Measurements from ENCODE around the gene EFHD2. TPM values are rescaled to one million over a fixed set of nuclear protein-coding genes. Genes with fewer than 3 reads are reported as not detected.

The EFHD2 gene
- total RNA-seq, 1 experiment from 2014 or later = 69.7 TPM

GRCh38 chr1:15385420-15385819, 24.3 kb upstream of the EFHD2 start:
- H3K4me3 ChIP-seq (replicated peaks in 1 of 2; ENCODE audit: low read depth in 1 of 2, low read length in 2 of 2) = no peak overlapping the region
- H3K27me3 ChIP-seq (ENCODE audit: insufficient read depth, low read length) = no peaks in the 10 kb centered on the region
- H3K36me3 ChIP-seq (ENCODE audit: control insufficient read depth in 1 of 2, insufficient read depth in 2 of 2, low read length in 2 of 2) = no peaks in the 10 kb centered on the region
- no peaks in the 10 kb centered on the region for H3K9me2 ChIP-seq (ENCODE audit: insufficient read depth)
- no peak overlapping the region for H2AFZ ChIP-seq (ENCODE audit: low read depth, low read length, poor library complexity, severe bottlenecking)
- H4K20me1 ChIP-seq (ENCODE audit: insufficient read depth) = no peaks in the 10 kb centered on the region
- no peak overlapping the region for H3K4me2 ChIP-seq (ENCODE audit: low read length)
- no peak overlapping the region for H3K9ac ChIP-seq (ENCODE audit: low read length)
- ChIA-PET POLR2A (no interaction called here), RAD21 (ENCODE audit: low non-redundant PET in 1 of 2, low total read pairs in 2 of 2, uncharacterized antibody in 2 of 2, unreplicated experiment in 2 of 2) (no interaction called here), CTCF (no interaction called here)
- H3K79me2 ChIP-seq (ENCODE audit: insufficient read depth, low read length) = no peaks in the 10 kb centered on the region
- BruUV-seq (replicated peaks) = no TSS peak
- H3K9me3 ChIP-seq (ENCODE audit: control insufficient read depth in 1 of 2, insufficient read depth in 1 of 2, low read depth in 1 of 2, low read length in 2 of 2) = no peaks in the 10 kb centered on the region
- intact Hi-C loops (cut with micrococcal nuclease) = no loop called here
- H3K4me1 ChIP-seq (ENCODE audit: control insufficient read depth in 1 of 2, insufficient read depth in 2 of 2, low read length in 2 of 2) = no peaks in the 10 kb centered on the region
- ATAC-seq (no peak), DNase-seq (ENCODE audit: low read depth, low spot score) (no peak)
- TF ChIP-seq FOSL1 (IDR thresholded peaks at IDR 0.05; ENCODE audit: low read depth) = no peak
- no peak for TF ChIP-seq ATF3 (IDR thresholded peaks at IDR 0.05)
- no peak overlapping the region for H3K27ac ChIP-seq (ENCODE audit: low read depth, low read length)

GRCh38 chr1:15386164-15386749, 23.4 kb upstream of the EFHD2 start:
- Histone ChIP-seq H3K27ac (ENCODE audit: low read depth, low read length) (no peak overlapping the region), H3K27me3 (ENCODE audit: insufficient read depth, low read length) (no peaks in the 10 kb centered on the region), H3K36me3 (ENCODE audit: control insufficient read depth in 1 of 2, insufficient read depth in 2 of 2, low read length in 2 of 2) (no peaks in the 10 kb centered on the region), H2AFZ (ENCODE audit: low read depth, low read length, poor library complexity, severe bottlenecking) (no peak overlapping the region), H3K4me1 (ENCODE audit: control insufficient read depth in 1 of 2, insufficient read depth in 2 of 2, low read length in 2 of 2) (no peaks in the 10 kb centered on the region), H3K9me2 (ENCODE audit: insufficient read depth) (no peaks in the 10 kb centered on the region), H4K20me1 (ENCODE audit: insufficient read depth) (no peaks in the 10 kb centered on the region), H3K9me3 (ENCODE audit: control insufficient read depth in 1 of 2, insufficient read depth in 1 of 2, low read depth in 1 of 2, low read length in 2 of 2) (no peaks in the 10 kb centered on the region), H3K79me2 (ENCODE audit: insufficient read depth, low read length) (no peaks in the 10 kb centered on the region), H3K4me3 (replicated peaks in 1 of 2; ENCODE audit: low read depth in 1 of 2, low read length in 2 of 2) (no peak overlapping the region), H3K9ac (ENCODE audit: low read length) (no peak overlapping the region), H3K4me2 (ENCODE audit: low read length) (no peak overlapping the region)
- intact Hi-C loops (cut with micrococcal nuclease) = no loop called here
- CTCF ChIA-PET = no interaction called here
- BruUV-seq (replicated peaks) = no TSS peak
- ATAC-seq = no peak
- POLR2A ChIA-PET = no interaction called here
- DNase-seq (ENCODE audit: low read depth, low spot score) = no peak
- RAD21 ChIA-PET (ENCODE audit: low non-redundant PET in 1 of 2, low total read pairs in 2 of 2, uncharacterized antibody in 2 of 2, unreplicated experiment in 2 of 2) = no interaction called here
- TF ChIP-seq MAX (IDR thresholded peaks at IDR 0.05) (no peak), JUND (IDR thresholded peaks at IDR 0.05) (no peak), ATF3 (IDR thresholded peaks at IDR 0.05) (no peak), CEBPB (IDR thresholded peaks at IDR 0.05; ENCODE audit: low read depth) (no peak), SP1 (IDR thresholded peaks at IDR 0.05; ENCODE audit: low read depth) (no peak), ZFX (IDR thresholded peaks at IDR 0.05) (no peak), EGR1 (IDR thresholded peaks at IDR 0.05; ENCODE audit: low read depth) (no peak), FOSL1 (IDR thresholded peaks at IDR 0.05; ENCODE audit: low read depth) (no peak), EZH2phosphoT487 (IDR thresholded peaks at IDR 0.05; ENCODE audit: borderline replicate concordance) (no peak), RAD21 (IDR thresholded peaks at IDR 0.05; ENCODE audit: low read depth) (no peak), REST (IDR thresholded peaks at IDR 0.05; ENCODE audit: low read depth) (no peak), TCF7L2 (IDR thresholded peaks at IDR 0.05; ENCODE audit: borderline replicate concordance, extremely low read depth, insufficient read depth, insufficient read length) (no peak)

All from HCT116 (cell line).